A673 (cell line): ENCODE results near the gene ORAI2. TPM values are rescaled to one million over a fixed set of nuclear protein-coding genes. Genes with fewer than 3 reads are reported as not detected.
A peak's percentile ranks its signal among the peaks of the same experiment; 100 is the strongest.

Experiments used
- microRNA-seq: library from miRNA; unstranded; fragments of <30 nt; microRNA quantifications from one replicate; pipeline ENCODE4 v1.2.0, GENCODE V29; 2021
- total RNA-seq: library from RNA; stranded (reverse); gene quantifications from 2 replicates; pipeline ENCODE4 v1.2.3, GENCODE V29; 2021

The ORAI2 gene
- total RNA-seq, 1 experiment from 2014 or later: 35.2 TPM

Small RNAs within 50 kb of the gene (microRNA-seq; reads per million reads assigned to microRNA genes)
- gene MIR4467: 24.5 reads per million, percentile 45 among the genes with 10 or more reads in this experiment
- gene MIR5090: 12.4 reads per million, percentile 34 among the genes with 10 or more reads in this experiment
- gene MIR548O: not detected

Other genes starting within 250 kb of the ORAI2 start
- 8.6 and 11.3 TPM in 2 replicates for gene SH2B2, start 146.7 kb upstream of the ORAI2 start, total RNA-seq
- gene SPDYE6, start 77.1 kb upstream of the ORAI2 start, total RNA-seq: not detected in 2 replicates
- gene PRKRIP1, start 37.2 kb upstream of the ORAI2 start, total RNA-seq: 24.9 and 30.8 TPM in 2 replicates
- 17.0 and 17.7 TPM in 2 replicates for gene ALKBH4, start 31.3 kb downstream of the ORAI2 start, total RNA-seq
- gene LRWD1, start 31.4 kb downstream of the ORAI2 start, total RNA-seq: 43.8 and 48.5 TPM in 2 replicates
- 52.2 and 60.9 TPM in 2 replicates for gene POLR2J, start 45.3 kb downstream of the ORAI2 start, total RNA-seq
- gene RASA4B, start 84.2 kb downstream of the ORAI2 start, total RNA-seq: 1.8 and 4.6 TPM in 2 replicates
- 4.3 and 7.3 TPM in 2 replicates for gene UPK3BL2, start 110.1 kb downstream of the ORAI2 start, total RNA-seq
- gene SPDYE2, start 117.7 kb downstream of the ORAI2 start, total RNA-seq: not detected in 2 replicates
- gene POLR2J3, start 139.0 kb downstream of the ORAI2 start, total RNA-seq: 22.2 and 23.3 TPM in 2 replicates
- 9.2 and 13.8 TPM in 2 replicates for gene RASA4, start 183.2 kb downstream of the ORAI2 start, total RNA-seq
- 10.4 and 11.4 TPM in 2 replicates for gene UPK3BL1, start 209.2 kb downstream of the ORAI2 start, total RNA-seq
- not detected in 2 replicates for gene SPDYE2B, start 216.7 kb downstream of the ORAI2 start, total RNA-seq
- gene POLR2J2, start 238.1 kb downstream of the ORAI2 start, total RNA-seq: 5.2 and 7.2 TPM in 2 replicates